Measurements from ENCODE around the gene WNT5A. TPM values are rescaled to one million over a fixed set of nuclear protein-coding genes. Genes with fewer than 3 reads are reported as not detected.

WNT5A gene
- total RNA-seq, 4 donors from 2014 or later, result 3.1 to 46.3 (median 11.3) TPM

DNA sequence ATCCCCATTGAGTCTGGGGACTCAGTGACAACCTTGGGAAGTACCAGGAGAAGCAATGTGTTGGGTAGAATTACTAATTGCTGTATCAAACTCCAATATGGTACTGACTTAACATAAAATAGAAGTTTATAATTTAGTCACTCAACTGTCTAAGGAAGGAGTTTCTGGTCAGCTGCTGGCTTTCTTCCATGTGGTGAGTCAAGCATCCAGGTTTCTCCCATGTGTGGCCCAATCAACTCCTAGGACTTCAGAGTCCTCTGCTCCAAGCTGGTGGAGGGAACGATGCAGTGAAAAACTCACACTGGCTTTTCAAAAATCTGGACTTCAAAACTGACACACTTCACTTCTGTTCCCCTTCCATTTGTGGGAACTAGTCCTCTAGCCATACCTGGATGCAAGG is 25.2 kb downstream of the WNT5A start:
- no peaks in the 10 kb centered on the region for H3K9me3 ChIP-seq
- H3K36me3 ChIP-seq, result no peaks in the 10 kb centered on the region
- no peak for TF ChIP-seq POLR2AphosphoS5 (IDR thresholded peaks at IDR 0.05)
- no peak for TF ChIP-seq EP300 (IDR thresholded peaks at IDR 0.05)
- TF ChIP-seq POLR2A (IDR thresholded peaks at IDR 0.05), result no peak
- TF ChIP-seq, protein P1, sequence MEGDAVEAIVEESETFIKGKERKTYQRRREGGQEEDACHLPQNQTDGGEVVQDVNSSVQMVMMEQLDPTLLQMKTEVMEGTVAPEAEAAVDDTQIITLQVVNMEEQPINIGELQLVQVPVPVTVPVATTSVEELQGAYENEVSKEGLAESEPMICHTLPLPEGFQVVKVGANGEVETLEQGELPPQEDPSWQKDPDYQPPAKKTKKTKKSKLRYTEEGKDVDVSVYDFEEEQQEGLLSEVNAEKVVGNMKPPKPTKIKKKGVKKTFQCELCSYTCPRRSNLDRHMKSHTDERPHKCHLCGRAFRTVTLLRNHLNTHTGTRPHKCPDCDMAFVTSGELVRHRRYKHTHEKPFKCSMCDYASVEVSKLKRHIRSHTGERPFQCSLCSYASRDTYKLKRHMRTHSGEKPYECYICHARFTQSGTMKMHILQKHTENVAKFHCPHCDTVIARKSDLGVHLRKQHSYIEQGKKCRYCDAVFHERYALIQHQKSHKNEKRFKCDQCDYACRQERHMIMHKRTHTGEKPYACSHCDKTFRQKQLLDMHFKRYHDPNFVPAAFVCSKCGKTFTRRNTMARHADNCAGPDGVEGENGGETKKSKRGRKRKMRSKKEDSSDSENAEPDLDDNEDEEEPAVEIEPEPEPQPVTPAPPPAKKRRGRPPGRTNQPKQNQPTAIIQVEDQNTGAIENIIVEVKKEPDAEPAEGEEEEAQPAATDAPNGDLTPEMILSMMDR (IDR thresholded peaks at IDR 0.05), result no peak
- WGBS, 2 donors (ENCODE audit: low coverage in 1 of 2), result 83 to 100% methylated on average over 1 of the region's 1 CpG
- no peaks in the 10 kb centered on the region for H3K4me1 ChIP-seq
- H3K4me3 ChIP-seq, result no peak overlapping the region
- H3K27ac ChIP-seq, result no peak overlapping the region
- H3K27me3 ChIP-seq, result no peaks in the 10 kb centered on the region
- ATAC-seq, result no peak

DNA sequence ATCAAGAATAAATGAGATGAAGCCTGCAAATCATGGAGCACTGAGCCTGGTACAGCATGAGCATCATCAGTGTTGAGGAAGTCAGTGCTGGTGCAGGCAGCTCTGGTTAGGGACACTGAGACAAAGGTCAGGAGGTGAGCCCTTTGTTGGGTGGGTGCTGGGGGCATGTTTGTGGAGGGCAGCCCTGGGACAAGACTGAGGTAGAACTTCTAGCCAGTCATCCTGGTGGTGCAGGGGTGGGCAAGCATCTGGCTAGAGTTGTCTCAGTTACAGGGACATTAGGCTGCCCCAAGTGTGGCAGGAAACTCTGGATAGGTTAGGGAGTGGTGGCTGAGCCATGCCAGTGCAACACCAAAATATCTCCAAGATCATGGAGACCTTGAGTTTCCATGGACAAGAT is 27.3 kb downstream of the WNT5A start:
- H3K4me3 ChIP-seq, result no peak overlapping the region
- H3K9me3 ChIP-seq, result no peaks in the 10 kb centered on the region
- no peak for ATAC-seq
- H3K36me3 ChIP-seq, result no peaks in the 10 kb centered on the region
- TF ChIP-seq POLR2AphosphoS5 (IDR thresholded peaks at IDR 0.05) (no peak), POLR2A (IDR thresholded peaks at IDR 0.05) (no peak), EP300 (IDR thresholded peaks at IDR 0.05) (no peak)
- TF ChIP-seq, protein P1 (IDR thresholded peaks at IDR 0.05), result no peak
- H3K27me3 ChIP-seq, result no peaks in the 10 kb centered on the region
- no peak overlapping the region for H3K27ac ChIP-seq
- H3K4me1 ChIP-seq, result no peaks in the 10 kb centered on the region

DNA sequence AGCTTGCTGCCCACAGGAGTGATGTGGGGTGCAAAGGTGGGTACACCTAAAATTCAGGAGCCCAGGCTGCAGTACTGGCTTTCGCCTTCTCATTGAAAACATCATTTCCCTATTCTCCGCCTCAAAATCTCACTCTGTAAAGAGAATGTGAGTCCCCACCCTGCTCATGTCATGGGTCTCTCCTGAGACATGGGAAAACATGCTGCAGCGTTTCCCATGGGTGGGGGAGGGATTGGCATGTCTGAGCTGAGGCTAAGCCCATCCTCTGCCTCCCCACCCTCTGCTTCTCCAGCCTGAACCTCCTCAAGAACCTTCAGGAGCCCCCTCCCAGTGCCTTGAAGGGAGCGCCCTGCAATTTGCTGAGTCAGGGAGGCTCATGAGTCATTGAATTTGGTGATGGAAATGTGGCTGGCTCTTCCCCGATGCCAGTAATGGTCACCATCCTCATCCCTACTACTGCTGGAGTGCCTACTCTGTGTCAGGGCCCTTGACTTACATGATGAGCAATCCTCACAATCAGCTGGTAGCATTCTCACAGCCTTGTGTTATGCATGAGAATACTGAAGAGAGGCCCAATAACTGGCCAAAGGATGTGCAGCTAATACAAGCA is 28.8 kb downstream of the WNT5A start:
- Histone ChIP-seq H3K4me3 (no peak overlapping the region), H3K27me3 (no peaks in the 10 kb centered on the region), H3K36me3 (no peaks in the 10 kb centered on the region), H3K9me3 (no peaks in the 10 kb centered on the region), H3K27ac (no peak overlapping the region), H3K4me1 (no peaks in the 10 kb centered on the region)
- TF ChIP-seq EP300 (IDR thresholded peaks at IDR 0.05) (no peak), POLR2AphosphoS5 (IDR thresholded peaks at IDR 0.05) (no peak), POLR2A (IDR thresholded peaks at IDR 0.05) (no peak)
- TF ChIP-seq, protein P1 (IDR thresholded peaks at IDR 0.05), result no peak
- WGBS, 2 donors (ENCODE audit: low coverage in 1 of 2), result 80 to 93% methylated on average over 2 to 3 of the region's 5 CpGs
- ATAC-seq, result no peak

DNA sequence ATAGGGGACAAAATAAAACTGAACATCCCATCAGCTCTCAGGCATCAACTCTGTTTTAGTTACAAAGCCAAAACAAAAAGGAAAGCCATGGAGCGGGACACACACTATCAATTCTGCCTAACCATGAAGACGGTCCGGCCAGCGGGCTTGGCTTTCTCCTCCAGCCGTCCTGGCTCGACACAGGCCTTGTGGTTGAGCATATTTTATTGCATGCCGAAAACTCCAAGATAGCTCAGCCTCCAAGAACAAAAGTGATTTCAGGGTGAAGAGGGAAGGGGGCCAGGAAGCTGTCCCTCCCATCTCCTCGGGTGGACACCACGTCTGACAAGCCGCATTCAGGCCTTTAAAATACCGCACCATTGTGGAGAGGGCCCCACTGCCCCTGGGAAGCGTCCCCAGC is 31.2 kb downstream of the WNT5A start:
- no peaks in the 10 kb centered on the region for H3K36me3 ChIP-seq
- TF ChIP-seq, protein P1 (IDR thresholded peaks at IDR 0.05), result no peak
- TF ChIP-seq POLR2A (IDR thresholded peaks at IDR 0.05), result no peak
- TF ChIP-seq EP300 (IDR thresholded peaks at IDR 0.05), result no peak
- 81 to 94% methylated on average over 7 to 10 of the region's 12 CpGs for WGBS, 2 donors (ENCODE audit: low coverage in 1 of 2)
- no peak for ATAC-seq
- H3K27ac ChIP-seq, result no peak overlapping the region
- H3K4me1 ChIP-seq, result no peaks in the 10 kb centered on the region
- H3K9me3 ChIP-seq, result no peaks in the 10 kb centered on the region
- H3K4me3 ChIP-seq, result no peak overlapping the region
- no peaks in the 10 kb centered on the region for H3K27me3 ChIP-seq

DNA sequence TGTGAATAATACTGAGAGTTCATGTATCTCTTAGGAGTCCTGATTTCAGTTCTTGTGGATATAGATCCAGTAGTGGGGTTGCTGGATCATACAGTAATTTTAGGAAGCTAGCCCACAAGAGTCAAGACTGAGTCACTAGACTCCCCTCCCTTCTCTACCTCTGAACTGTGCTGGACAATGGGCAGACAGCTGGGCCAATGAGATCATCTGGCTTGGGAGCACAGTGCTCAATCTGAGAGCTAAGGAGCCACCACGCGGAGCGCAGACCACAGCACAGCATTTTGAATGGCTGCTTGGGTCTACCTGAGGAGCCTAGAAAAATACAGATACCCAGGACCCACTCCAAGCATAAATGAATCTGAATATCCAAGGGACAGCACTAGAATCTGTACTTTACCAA is 32.5 kb downstream of the WNT5A start:
- H3K9me3 ChIP-seq, result no peaks in the 10 kb centered on the region
- no peaks in the 10 kb centered on the region for H3K27me3 ChIP-seq
- H3K4me1 ChIP-seq, result no peaks in the 10 kb centered on the region
- no peak overlapping the region for H3K4me3 ChIP-seq
- no peaks in the 10 kb centered on the region for H3K36me3 ChIP-seq
- WGBS, 2 donors (ENCODE audit: low coverage in 1 of 2), result no CpG with 5 or more reads among the region's 3 CpGs
- TF ChIP-seq POLR2A (IDR thresholded peaks at IDR 0.05), result no peak
- TF ChIP-seq EP300 (IDR thresholded peaks at IDR 0.05), result no peak
- no peak for TF ChIP-seq POLR2AphosphoS5 (IDR thresholded peaks at IDR 0.05)
- TF ChIP-seq, protein P1 (IDR thresholded peaks at IDR 0.05), result no peak
- no peak overlapping the region for H3K27ac ChIP-seq
- no peak for ATAC-seq
